ENCODE data around the gene KRTAP5-2.
A peak's percentile ranks its signal among the peaks of the same experiment; 100 is the strongest.

The KRTAP5-2 gene

DNA sequence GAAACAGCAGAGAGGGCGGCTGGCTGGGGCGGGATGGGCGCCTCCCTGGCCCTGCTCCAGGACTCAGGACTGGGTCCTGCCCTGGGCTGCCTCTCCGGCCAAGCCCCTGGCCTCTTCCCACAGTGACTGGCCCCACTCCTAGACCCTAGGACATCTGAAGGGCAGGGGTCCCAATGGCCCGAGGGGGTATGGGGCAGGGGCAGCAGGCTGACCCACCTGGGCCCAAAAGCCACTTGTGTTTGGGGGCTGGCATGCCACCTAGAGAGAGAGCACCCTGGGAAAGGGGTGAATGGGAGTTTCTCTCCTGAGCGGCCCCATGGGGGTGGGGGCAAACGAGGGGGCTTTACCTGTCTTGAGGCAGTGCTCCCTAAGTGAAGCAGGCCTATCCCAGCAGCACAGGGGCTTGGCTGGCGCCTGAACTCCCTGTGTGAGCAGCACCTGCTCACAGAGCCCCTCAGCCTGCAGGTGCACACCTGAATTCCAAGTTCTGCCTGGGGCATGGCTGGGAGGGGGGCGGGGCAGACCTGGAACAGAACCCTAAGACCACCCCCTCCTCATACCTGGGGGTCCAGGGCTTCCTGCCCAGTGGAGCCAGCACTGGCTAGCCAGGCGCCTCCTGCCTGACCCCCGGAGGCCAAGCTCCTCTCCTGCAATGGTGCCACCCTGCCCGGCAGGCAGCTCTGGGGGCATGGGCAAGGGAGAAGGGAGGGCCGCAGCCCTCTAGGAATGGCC is 42.9 kb downstream of the KRTAP5-2 start:
- TF ChIP-seq, protein P1, sequence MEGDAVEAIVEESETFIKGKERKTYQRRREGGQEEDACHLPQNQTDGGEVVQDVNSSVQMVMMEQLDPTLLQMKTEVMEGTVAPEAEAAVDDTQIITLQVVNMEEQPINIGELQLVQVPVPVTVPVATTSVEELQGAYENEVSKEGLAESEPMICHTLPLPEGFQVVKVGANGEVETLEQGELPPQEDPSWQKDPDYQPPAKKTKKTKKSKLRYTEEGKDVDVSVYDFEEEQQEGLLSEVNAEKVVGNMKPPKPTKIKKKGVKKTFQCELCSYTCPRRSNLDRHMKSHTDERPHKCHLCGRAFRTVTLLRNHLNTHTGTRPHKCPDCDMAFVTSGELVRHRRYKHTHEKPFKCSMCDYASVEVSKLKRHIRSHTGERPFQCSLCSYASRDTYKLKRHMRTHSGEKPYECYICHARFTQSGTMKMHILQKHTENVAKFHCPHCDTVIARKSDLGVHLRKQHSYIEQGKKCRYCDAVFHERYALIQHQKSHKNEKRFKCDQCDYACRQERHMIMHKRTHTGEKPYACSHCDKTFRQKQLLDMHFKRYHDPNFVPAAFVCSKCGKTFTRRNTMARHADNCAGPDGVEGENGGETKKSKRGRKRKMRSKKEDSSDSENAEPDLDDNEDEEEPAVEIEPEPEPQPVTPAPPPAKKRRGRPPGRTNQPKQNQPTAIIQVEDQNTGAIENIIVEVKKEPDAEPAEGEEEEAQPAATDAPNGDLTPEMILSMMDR (IDR thresholded peaks at IDR 0.05; ENCODE audit: low read depth, low read length) = no peak
- H3K4me3 ChIP-seq (replicated peaks in 1 of 2; ENCODE audit: low read depth in 2 of 2, low read length in 2 of 2) = no peak overlapping the region
- no peak for DNase-seq (ENCODE audit: low read depth in 2 of 2)

DNA sequence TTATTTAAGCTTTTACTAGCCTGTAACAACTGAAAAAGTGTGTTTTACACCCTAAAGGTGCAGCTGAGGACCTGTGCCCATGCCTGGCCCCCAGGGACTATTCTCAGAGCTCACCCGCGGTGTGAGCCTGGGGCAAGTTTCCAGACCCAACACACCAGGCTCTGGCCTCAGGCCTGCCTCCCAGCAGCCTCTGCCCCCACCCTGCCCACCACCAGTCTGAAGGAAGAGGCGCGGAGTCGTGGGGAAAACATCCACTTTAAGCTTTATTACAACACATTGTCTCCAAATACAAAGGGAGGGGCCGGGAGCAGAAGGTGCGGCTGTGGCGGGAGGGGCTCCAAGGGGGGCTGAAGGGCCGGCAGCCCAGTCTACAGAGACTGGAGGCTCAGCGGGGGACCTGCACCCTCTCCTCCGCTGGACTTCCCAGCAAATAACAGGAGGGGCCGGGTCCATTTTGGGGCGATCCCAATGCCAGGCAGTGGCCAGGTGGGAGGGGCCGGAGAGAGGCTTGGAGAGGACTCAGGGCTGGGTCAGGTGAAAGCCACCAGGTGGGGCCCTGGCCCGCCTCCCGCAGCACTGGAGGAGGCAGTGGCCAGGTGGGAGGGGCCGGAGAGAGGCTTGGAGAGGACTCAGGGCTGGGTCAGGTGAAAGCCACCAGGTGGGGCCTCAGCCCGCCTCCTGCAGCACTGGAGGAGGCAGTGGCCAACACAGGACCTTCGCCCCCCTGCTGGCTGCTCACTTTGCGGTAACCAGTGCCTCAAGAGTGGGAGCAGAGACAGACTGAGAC is 44.1 kb downstream of the KRTAP5-2 start:
- TF ChIP-seq, protein P1 (IDR thresholded peaks at IDR 0.05; ENCODE audit: low read depth, low read length) = no peak
- no peak overlapping the region for H3K4me3 ChIP-seq (replicated peaks in 1 of 2; ENCODE audit: low read depth in 2 of 2, low read length in 2 of 2)
- DNase-seq (ENCODE audit: low read depth in 2 of 2) = no peak

DNA sequence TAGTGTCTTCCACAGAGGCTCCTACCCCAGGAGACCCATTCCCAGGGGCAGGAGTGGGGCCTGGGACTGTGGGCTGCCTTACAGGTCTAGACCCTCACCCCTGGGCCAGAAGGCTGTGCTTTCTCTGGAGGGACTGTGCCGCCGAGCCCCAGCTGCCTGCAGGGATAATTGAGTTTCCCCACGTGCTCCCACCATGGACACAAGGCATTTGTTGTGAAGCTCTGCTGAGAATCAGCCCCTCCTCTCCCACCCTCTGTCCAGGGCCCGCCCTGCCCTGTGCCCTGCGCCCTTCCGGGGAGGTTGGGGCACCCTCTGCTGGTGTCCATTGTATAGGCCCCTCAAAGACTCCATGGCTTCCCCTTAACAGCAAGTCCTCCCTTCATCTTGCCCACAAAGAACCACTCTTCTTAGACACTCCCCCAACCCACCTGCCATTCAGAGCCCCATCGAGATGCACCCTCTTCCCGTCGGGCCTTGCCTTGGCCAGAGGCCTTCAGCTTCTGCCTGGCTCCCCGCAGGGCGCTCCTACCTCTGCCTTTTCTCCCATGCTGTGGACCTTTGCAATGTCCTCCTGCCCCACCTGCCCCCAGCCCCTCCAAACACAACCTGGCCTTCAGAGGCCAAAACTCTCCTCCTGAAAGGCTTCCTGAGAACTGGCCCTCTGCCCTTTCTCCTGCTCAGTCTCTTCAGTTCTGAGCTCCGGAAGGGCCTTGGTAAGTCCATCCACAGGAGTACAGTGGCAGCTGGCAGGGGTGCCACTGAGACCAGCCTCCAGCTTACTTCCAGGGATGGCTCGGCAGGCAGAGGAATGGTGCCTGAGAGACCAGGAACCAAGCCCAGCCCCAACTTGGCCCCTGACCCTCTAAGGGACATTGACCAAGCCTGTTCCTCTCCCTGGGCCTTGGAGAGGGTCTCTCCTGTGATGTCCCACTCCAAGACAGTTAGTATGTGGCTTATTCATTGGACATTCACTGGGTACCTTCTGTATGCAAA is 48.5 kb downstream of the KRTAP5-2 start:
- TF ChIP-seq, protein P1 (IDR thresholded peaks at IDR 0.05; ENCODE audit: low read depth, low read length) = no peak
- H3K4me3 ChIP-seq (replicated peaks in 1 of 2; ENCODE audit: low read depth in 2 of 2, low read length in 2 of 2) = no peak overlapping the region
- no peak for DNase-seq (ENCODE audit: low read depth in 2 of 2)

DNA sequence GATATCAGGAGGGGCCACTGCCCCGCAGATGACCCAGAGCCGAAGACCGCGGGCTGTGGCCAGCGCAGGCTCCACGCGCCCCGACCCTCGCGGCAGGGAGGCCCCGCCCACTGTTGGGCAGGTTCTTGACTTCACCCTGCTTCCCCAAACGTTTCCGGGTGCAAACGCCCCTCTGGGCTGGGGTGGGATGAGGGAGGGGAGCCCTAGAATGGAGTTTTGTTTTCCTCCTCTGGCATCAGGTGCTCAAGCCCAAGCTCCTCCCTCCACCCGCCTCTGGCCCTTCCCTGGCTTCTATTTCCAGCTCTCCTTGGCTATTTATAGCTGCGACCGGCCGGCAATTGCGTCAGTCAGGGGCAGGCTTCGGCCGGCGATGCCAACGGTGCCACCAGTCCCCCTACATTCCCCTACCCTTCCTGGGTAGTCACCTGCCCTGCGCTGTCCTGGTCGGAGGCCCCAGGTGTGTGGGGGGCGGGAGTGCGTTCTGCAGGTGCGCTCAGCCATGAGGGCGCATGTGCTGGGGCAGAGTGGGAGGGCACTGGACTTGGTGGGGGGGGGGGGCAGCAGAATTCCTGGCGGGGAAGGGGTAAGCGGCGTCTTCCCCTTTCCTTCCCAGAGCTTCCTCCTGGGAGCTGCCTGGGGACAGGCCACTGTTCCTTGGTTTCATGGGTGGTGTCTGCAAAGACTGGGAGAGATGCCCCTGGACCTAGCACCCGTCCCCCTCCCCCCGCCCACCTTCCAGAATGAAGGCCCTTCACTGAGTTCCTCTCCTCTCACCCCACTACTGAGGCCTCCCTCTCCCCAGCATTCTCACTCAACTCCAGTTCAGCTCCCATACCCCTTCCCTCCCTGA is 49.6 kb downstream of the KRTAP5-2 start:
- DNase-seq (ENCODE audit: low read depth in 2 of 2) = peak; percentile 33 to 60
- no peak overlapping the region for H3K4me3 ChIP-seq (replicated peaks in 1 of 2; ENCODE audit: low read depth in 2 of 2, low read length in 2 of 2)
- TF ChIP-seq, protein P1 (IDR thresholded peaks at IDR 0.05; ENCODE audit: low read depth, low read length) = no peak

DNA sequence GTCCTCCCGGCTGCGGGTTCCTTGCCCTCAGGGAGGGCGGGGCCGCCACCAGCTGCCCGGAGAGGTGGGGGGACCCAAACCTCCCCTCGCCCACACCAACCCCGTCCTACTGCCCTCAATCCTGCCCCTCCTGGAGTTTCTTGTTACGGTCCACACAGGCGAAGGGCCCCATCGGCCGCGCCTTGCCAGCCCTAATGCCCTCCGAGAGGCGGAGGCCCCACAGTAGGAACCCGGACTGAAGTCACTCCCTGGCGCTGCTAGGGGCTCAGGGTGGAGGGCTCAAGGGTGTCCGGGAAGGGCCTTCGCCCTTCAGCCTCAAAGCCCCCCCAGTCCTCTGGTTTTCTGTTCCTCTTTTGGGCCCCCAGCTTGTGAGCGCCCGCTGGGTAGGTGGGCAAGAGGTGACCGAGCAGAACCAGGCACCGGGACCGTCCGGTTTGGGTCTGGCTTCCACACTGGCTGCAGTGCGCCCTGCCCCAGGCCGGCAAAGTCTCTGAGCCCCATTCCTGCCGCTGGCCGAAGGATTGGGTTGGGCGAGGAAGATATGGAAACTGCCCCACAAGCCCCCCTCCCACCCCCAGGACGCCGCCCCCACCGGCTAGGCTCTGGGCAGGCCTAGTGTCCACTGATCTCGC is 50.5 kb downstream of the KRTAP5-2 start:
- no peak overlapping the region for H3K4me3 ChIP-seq (replicated peaks in 1 of 2; ENCODE audit: low read depth in 2 of 2, low read length in 2 of 2)
- no peak for DNase-seq (ENCODE audit: low read depth in 2 of 2)
- TF ChIP-seq, protein P1 (IDR thresholded peaks at IDR 0.05; ENCODE audit: low read depth, low read length) = no peak
